Activated T-cell treated with anti-CD3 and anti-CD28 coated beads for 24 hours (primary cell): ENCODE measurements around the gene ZBTB21.

Source experiments
- DNase-seq: peaks from one replicate; pipeline ENCODE4 v3.0.0-alpha.2; 2020; ENCODE audit warnings: low read depth

Gene ZBTB21

DNA sequence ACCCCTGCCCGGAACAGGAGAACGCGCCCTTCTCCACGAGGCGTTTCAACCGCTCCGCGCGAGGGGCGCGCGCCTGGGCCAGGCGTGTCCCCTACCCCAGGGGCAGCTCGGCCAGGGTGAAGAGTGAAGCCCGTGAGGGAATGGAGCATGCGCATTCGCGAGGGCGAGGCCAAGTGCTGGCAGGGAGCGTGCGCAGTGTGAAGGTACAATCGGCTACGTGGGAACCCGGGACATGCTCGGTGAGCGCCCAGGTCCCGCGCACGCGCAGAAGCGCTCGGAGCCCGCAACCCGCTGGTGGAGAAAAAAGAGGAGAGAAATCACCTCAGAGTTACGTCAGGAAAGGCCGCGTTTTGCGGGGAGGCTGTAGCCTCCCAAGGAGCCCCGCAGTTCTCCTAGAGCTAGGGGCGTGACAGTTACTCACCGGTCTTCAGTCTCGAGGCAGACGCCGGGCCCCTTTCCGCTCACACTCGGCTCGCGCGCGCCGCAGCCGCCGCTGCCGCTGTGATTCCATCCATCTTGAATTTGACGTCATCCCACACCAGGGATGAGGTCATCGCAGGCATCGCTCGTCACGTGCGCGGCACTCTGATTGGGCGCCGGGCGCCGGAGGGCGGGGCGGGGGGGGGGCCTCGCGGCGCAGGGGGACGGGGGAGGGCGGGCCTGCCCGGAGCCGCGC, at the start of gene ZBTB21:
TSS of gene ZBTB21 (minus strand) at position 530 of the 676 bp plus-strand sequence. CDS start 16,265 bp downstream, outside the sequence.
- DNase-seq, result peak; percentile 98

DNA sequence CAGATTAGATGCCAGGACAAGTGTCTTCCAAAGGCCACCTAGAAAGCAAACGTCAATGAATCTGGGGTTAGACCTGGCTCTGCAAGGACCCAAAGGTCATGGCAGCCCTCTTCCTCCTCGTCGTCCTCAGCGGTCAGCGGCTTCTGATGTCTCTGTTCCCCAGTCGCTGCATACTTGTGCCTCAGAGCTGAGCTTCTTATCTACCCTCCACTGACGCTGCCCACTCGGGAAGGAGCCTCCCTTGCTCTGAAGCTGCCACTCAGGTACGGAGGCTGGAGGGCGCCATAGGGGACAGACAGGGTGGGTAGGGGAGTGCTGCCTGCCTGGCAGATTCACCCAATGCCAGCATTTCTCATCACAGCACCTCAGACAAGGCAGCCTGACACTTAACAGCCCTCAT, 49.6 kb upstream of the ZBTB21 start:
- no peak for DNase-seq

DNA sequence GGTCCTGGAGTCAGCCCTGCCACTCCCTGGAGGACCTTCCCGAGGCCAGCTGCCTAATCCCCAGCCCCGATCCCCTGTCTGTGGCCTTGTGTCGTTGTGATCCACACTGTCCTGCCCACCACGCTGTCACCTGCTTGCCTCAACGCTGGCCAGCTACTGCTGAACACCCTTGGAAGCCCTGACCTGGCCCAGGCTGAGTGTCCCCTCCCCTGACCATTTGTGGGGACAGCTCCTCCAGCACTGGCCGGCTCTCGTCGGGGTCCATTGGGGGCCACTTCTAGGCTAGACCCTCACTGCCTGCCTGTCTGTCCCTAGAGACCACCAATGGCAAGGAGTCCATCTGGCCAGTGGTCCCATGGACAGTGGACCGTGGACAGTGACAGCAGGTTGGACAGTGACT, 49.0 kb upstream of the ZBTB21 start:
- DNase-seq, result no peak

DNA sequence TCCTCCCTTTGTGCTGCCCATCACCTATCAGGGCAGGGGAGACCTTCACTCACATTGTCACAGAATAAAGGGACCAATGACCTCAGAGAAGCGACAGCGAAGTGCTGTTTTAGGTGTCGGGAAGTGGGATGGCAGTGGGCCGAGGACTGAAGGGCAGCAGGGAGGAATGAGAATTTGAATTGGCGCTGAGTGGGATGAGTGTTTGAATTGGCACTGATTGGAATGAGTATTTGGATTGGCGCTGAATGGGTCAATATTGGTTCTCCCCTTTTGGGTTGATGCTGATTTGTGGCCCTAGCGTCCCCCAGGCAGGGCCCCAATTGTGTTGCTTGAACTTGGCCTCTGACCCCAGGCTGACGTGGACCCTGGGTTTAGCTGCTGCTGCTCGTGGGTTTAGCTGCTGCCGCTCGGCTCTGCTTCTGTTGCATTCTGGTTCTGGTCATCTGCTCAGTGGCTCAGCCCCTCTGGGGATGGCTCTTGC, 48.5 kb upstream of the ZBTB21 start:
- no peak for DNase-seq

DNA sequence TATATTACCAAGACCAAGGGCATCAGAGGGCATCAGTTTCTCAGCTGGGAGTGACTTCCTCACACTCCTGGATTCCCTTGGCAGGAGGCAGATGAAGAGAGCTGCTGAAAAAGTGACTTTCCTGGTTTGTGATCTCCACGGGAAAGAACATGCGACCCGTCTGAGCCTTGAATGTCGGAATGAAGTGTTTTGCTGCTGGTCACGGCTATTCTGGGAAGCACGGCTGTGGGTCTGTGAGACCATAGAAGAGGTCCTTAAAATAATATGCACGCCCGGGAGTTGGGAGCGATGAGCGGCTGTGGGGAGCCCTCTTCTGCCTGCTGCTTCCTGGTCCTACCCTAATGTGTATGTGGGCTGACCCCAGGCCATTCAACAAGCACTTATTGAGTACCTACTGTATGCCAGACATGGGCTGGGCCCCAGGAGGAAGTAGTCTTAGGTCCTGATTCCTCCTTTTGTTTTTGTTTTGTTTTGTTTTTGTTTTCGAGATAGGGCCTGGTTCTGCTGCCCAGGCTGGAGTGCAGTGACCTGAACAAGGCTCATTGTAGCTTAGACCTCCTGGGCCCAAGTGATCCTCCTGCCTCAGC, 47.8 kb upstream of the ZBTB21 start:
- no peak for DNase-seq

DNA sequence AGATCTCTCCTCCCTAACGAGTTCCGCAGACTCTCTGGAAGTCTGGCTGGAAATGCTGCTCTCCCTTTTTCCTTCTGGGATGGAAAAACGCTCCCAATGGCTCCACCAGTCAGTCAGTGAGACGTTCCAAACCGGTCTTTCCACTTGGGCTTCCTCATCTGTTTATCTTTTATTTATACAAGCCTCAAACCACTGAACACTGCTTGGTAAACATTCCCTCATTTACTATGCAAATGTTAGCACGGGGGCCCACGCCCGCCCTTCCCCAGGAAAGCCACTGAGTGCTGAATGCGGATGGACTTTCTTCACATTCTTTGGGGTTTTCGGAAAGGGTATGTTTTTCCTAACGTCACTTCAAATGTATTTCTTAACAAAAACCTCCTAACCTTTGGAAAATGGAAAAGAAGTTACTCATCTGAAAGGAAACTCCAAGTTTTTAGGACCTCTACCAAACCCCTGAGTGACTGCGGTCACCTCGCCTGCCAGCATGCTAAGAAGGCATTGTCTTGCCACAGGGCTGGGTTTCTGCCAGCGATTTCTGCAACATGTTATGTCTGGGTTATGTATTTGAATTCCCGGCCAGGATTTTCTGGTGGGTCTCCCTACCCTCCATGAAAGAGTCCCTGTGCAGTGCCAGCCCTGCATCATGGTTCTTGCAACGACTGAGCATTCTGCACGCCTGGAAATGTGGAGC, 47.0 kb upstream of the ZBTB21 start:
- no peak for DNase-seq

DNA sequence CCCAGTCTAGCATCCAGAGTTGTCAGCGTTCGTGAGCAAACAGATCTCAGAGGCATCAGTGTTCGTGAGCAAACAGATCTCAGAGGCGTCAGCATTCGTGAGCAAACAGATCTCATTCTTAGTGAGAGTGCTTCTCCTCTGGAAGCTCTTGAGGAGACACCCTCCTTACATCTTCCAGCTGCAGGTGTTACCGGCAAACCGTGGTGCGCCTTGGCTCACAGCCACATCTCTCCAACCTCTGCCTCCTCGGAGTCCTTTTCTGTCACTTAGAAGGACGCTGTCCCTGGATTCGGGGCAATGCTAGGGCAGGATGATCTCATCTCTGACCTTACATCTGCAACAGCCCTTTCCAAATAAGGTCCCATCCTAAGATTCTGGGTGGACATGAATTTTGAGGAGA, 46.3 kb upstream of the ZBTB21 start:
- no peak for DNase-seq

DNA sequence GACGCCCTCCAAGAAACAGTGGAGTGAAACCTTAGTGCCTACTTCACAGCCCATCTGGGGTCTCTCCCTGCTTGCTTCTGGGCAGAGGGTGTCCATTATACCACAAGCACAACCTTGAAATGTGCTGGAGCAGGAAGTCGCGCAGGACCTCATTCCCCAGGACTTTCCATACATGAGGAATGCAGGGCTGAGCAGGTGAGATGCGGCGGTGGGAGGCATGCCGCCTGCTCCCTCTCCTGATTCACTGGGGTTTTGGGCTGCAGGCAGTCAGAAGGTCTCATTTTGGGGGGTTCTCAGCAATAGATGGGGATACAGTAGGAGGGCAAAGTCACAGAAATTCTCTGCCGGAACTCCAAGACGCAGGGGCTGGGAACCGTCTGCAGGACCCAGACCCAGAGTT, 45.3 kb upstream of the ZBTB21 start:
- DNase-seq, result no peak

DNA sequence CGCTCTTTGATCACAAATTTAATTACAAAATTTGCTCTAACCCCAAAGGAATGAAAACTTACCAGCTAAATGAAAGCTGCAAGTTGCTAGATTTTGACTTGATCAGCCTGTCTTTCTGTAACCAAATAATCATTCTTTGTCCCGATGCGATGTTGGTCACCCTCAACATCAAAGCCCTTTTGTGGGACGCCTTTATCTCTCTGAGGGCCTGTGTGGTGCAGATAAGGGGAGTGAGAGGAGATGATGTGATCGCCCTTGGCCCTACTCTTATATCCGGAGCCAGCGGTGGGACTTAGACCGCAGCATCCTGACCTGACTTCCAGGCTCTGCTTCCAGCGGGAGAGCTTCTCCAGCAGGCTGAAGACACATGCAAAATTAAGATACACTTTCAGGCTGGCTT, 41.6 kb upstream of the ZBTB21 start:
- no peak for DNase-seq

DNA sequence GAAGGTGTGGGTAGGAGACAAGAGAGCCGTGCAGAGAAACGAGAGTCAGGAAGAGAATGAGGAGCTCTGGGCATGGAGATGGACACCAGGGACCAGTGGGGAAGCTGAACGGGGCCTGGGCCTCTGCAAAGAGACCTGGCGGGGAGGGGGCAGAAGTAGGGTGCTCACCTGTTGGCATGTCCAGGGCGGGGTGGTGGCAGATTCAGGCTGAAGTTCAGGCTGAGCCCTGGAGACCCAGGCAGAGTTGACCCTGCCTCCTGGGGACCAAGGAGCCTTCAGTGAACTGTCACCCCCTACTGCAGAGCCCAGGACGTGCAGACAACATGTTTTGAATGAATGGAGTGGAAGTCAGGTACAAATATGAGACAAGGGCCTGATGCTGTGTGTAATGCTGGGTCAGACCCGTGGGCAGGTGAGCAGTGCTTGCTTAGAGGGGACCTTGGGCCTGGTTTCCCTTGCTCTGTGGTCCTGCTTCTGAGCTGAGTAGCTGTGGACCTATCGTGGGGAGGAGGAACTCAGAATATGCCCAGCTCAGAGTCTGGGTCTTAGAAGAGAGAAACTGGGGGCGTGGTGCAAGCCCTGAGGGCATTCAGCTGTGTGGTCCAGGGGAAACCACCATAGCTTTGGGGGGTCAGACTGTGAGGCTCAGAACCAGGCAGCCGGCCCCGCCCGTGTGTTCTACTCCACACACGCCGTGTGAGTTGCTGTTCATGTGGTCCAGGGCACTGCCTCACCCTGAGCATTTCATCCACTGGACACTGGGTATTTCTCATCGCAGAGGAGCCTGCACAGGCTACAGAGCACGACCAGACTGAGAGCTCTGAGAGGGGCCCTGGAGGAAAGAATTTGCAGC, 39.6 kb upstream of the ZBTB21 start:
- DNase-seq, result no peak

DNA sequence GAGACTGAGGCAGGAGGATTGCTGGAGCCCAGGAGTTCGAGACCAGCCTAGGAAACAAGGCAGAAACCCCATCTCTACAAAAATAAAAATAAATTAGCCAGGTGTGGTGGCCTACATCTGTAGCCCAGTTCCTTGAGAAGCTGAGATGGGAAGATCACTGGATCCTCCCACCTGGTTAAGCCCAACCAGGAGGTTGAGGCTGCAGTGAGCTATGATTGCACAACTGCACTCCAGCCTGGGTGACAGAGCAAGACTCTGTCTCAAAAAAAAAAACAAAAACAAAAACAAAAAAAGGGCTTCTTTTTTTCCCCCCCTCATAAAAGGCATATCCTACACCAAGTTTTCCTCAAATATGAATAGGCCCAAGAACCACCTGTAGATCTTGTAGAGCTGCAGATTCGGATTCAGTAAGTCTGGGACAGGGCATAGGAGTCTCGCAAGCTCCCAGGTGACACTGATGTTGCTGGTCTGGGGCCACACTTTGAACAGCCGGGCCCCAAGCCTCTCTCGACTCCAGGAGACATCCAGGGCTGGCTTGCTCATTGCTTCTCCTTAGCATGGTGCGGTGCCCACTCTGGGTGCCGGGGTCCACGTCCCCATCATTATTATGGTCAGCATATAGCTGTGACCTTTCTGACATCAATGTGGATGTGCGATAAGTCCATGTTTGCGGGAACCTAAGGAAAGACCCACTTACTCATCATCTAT, 38.9 kb upstream of the ZBTB21 start:
- no peak for DNase-seq

DNA sequence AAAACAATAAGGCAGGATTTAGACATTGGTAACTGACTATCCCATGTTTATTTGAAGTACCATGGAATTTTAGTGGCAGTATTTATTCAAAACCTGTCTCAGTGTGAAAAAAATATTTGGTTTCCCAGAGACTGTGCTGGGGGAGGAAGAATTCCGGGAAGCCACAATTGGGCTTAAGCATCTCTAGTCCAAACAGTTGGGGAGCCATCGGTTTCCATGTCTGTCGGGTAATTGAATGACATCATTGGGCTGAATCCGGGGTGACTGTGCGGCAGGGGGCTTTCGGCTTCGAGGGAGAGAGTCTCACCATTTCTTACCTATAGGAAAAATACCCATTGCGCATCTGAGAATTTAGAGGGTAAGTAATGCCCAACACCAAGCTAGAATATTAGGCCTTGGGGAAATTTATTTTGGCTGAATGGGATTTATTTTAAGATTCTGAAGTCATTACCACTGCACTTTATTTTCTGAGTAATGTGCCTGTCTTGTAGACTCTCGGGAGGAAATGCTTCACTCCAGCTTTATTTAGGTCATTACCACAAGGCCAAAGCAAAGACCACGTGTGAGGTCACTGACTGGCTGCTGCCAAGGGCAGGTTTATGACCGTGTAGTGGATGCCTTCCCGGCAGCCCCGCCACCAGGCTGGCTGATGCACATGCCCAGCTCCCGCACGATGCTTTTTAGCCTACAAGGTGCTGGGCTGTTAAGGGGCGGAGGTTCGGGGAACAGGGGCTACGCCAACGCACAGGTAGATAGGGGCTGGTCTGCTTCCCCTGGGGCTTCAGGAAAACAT, 37.9 kb upstream of the ZBTB21 start:
- DNase-seq, result no peak

DNA sequence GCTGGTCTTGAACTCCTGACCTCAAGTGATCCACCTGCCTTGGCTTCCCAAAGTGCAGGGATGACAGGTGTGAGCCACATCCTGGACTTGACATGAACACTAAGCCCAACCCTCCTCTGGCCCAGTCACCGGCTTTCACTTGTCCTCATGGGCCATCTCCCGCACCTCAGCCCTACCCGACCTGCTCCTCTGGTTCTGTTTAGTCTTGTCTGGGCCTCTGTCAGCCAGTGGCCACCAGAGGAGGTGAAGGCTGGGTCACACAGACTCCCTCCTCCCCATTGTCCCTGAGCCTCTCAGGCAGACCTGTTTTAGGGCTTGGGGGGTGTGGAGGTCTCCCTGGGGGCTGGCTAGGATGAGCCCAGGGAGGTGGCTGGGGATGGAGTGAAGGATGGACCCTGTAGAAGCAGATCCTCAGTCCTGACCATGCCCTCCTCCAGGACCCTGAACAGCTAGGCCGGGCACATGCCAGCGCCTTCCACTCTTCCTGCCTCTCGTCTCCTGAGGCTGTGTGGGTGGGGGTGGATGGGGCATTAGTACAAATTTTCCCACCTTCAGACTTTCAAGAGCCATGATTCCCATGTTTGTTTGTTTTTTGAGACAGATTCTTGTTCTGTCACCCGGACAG, 34.8 kb upstream of the ZBTB21 start:
- no peak for DNase-seq

DNA sequence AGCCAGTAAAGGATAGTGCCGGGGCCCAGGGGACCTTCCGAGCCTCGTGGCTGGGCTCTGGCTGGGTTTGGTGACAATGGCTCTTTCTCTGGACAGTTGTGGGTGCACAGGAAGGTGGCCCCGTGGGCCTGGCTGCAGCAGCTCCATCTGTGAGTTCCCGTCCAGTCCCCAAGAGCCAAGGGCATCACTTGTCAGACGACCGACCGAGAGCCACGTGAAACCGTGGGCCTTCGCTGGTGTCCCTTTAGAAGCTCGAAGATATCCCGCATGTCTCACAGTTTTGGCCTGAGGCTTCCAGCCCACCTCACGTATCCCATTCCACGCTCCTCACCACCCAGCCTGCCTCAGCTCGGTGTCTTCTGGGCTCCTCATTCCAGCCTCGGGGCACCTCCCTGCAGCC, 33.8 kb upstream of the ZBTB21 start:
- no peak for DNase-seq

DNA sequence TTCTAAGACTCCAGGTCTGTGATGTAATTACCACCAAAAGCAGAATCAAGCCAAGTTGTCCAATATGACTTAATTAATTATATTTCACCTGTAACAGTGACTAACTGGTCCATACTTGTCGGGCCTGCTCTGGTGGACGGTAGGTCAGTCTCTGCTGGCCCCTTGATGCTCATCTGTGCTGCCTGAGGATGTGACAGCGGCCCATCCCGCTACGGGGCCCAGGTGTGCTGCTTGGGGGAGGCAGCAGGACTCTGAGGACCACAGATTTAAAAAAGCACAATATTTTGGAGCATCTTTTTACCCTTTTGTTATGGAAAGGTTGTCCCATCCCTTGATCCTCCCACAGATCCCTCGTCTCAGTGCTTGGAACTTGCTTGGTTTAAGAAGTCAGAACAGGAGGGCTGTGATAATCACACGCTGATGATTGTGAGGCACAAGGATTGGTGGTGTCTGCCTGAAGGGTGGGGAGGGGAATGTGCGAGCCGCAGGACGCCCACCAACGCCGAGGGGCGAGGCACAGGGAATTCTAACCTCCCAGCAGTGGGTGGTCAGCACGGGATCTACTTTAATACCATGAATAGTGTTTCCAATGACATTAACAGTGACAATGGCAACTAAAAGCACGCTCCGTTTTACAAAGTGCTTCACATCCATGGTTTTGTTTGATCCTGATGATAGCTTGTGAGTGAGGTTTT, 33.2 kb upstream of the ZBTB21 start:
- no peak for DNase-seq

DNA sequence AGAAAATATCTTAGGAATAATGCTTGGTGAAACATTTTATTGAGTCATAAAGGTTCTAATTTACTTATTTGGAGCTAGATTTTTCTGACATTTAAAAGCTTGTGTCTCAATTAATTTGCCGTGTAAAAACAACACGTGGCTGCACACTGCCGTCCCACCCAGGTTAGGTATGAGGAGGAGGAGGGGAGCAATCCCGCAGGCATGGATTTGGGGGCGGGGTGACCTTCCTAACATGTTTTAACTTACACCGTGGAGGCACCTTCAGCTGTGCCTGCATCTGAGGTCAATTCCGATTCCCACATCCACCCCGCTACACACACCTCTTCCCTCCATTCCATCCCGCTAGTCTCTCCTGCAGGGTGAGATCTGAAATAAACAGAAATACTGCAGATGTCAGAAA, 32.5 kb upstream of the ZBTB21 start:
- DNase-seq, result no peak

DNA sequence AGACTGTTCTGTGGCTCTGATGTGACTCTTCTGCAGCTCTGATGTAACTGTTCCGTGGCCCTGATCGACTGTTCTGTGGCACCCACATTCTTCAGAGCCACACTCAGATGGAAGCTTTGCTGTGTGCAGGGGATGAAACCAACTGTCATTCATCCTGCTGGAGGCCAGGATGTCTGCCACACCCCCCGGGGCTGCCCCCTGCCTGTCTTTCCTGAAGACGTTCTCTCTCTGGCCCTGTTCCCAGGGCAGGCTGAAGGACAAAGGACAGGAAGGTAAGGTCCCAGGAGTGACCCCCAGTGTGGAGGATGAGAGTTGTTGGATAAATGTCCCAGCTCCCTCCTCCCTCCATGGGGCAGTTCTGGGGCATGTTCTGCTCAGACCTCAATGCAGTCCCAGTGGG, 31.6 kb upstream of the ZBTB21 start:
- DNase-seq, result no peak

DNA sequence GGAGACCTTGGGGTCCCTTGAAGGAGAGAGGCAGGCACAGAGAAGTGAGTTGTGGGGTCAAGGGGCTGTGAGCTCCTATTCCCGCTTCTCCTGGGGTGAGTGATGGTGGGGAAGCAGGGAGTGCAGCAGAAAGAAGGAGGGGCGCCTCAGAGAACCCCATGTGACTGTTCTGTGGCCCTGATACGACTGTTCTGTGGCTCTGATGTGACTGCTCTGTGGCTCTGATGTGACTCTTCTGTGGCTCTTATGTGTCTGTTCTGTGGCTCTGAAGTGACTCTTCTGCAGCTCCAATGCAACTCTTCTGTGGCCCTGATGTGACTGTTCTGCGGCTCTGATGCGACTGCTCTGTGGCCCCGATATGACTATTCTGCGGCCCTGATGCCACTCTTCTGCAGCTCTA, 31.1 kb upstream of the ZBTB21 start:
- no peak for DNase-seq

DNA sequence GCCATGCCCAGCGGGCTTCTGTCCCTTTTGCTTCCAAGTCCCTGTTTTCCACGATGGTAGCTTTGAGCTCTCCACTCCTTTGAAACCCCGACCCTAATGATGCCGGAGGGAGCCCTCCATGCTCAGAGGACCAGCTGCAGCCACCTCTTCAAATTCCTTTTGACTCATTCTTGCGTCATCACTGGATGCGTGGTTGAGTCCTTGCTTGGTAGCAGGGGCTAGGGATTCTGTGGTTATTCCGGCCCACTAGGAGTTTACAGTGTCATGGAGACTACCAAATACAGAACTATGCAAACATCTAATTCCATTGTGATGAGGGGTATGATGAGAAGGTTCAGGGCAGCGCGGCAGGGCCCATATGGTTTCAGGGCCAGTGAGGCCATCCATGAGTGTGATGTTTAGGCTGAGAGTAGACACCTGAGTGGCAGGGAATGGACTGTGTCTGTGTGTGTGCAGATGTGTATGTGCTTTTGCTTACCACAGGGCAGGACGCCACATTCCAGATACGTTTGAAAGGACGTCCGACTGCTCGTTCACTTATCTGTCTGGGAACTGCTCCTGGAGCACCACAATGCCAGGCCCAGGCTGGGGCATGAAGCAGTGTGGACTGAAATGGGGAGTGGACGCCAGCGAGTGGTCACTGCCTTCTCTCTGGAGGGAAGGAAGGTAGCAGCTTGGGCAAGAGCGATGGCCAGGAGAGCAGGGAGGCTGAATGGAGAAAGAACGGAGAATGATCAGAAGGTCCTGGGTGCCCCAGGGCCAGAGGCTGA, 30.4 kb upstream of the ZBTB21 start:
- DNase-seq, result no peak
